Progenitor cell of endocrine pancreas (in vitro differentiated cells): ENCODE measurements around the gene MTCL1. TPM values are rescaled to one million over a fixed set of nuclear protein-coding genes. Genes with fewer than 3 reads are reported as not detected.

Experiments
- DNase-seq: peaks from one replicate; pipeline ENCODE4 v3.0.0; 2021; ENCODE audit warnings: low spot score; ENCODE audit not compliant: unreplicated experiment
- H3K27ac Mint-ChIP-seq: 2 replicates; pipeline ENCODE4 v1.8.0; 2021; ENCODE audit warnings: mild to moderate bottlenecking, moderate library complexity, mixed read lengths
- H3K27me3 Mint-ChIP-seq: 2 replicates; pipeline ENCODE4 v1.8.0; 2021; ENCODE audit warnings: mixed read lengths
- H3K36me3 Mint-ChIP-seq: 2 replicates; pipeline ENCODE4 v1.8.0; 2022; ENCODE audit warnings: mixed read lengths; ENCODE audit not compliant: insufficient read depth
- H3K4me1 Mint-ChIP-seq: 2 replicates; pipeline ENCODE4 v1.8.0; 2021; ENCODE audit warnings: low read depth, mixed read lengths
- H3K4me3 Mint-ChIP-seq: 2 replicates; pipeline ENCODE4 v1.8.0; 2021; ENCODE audit warnings: low read depth, mild to moderate bottlenecking, moderate library complexity, mixed read lengths
- H3K9me3 Mint-ChIP-seq: 2 replicates; pipeline ENCODE4 v1.8.0; 2021; ENCODE audit warnings: low read depth, mixed read lengths
- total RNA-seq: library from RNA; stranded (reverse); gene quantifications from 2 replicates; pipeline ENCODE4 v1.2.1, GENCODE V29; 2021
- TF ChIP-seq, protein P1 (sequence below): fragments of 200-600 bp; sonication (generic); IDR thresholded peaks from one replicate; pipeline ENCODE4 v1.5.0; 2021; ENCODE audit warnings: antibody characterized with exemption, mild to moderate bottlenecking; ENCODE audit not compliant: unreplicated experiment

The MTCL1 gene
- total RNA-seq, 1 donor from 2014 or later: 81.5 TPM

DNA sequence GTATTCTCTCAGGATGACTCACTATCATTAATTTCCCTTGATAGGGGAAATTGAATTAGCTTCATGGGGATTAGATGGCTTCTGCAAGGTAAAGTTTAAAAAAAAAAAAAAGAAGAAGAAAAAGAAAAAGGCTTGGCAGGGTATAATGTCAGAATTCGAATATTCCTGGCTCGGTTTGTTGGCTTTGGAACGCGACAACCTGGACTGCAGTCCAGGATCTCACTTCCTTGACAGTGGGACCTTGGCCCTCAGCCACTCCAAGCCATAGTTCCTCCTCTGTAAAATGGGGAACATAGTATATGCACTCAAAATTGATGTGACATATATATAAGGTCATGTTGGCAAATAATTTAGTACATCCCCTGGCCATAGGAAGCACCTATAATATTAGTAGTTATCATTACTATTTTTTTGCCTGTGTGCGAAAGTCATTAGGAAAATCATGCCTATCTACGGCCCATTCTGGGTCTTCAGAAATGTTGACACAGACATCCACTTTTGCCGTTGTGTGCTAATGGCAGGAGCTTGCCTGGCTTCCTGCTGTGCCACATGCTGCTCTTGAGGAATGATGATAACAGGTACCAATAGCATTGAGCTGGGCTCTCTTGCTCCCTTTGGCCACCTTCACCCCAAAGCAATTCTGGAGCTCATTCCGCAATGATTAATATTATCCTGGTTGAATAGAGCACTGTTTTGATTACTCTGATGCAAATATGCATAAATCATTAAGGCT lies 97.9 kb downstream of the MTCL1 start:
- no peak for DNase-seq
- no peaks in the 10 kb centered on the region for H3K27me3 Mint-ChIP-seq
- H3K27ac Mint-ChIP-seq: no peak overlapping the region
- TF ChIP-seq, protein P1, sequence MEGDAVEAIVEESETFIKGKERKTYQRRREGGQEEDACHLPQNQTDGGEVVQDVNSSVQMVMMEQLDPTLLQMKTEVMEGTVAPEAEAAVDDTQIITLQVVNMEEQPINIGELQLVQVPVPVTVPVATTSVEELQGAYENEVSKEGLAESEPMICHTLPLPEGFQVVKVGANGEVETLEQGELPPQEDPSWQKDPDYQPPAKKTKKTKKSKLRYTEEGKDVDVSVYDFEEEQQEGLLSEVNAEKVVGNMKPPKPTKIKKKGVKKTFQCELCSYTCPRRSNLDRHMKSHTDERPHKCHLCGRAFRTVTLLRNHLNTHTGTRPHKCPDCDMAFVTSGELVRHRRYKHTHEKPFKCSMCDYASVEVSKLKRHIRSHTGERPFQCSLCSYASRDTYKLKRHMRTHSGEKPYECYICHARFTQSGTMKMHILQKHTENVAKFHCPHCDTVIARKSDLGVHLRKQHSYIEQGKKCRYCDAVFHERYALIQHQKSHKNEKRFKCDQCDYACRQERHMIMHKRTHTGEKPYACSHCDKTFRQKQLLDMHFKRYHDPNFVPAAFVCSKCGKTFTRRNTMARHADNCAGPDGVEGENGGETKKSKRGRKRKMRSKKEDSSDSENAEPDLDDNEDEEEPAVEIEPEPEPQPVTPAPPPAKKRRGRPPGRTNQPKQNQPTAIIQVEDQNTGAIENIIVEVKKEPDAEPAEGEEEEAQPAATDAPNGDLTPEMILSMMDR: no peak
- peaks cover 22% of the 10 kb centered on the region for H3K4me1 Mint-ChIP-seq
- H3K36me3 Mint-ChIP-seq: peaks cover 14% of the 10 kb centered on the region
- H3K9me3 Mint-ChIP-seq: no peaks in the 10 kb centered on the region
- no peak overlapping the region for H3K4me3 Mint-ChIP-seq

DNA sequence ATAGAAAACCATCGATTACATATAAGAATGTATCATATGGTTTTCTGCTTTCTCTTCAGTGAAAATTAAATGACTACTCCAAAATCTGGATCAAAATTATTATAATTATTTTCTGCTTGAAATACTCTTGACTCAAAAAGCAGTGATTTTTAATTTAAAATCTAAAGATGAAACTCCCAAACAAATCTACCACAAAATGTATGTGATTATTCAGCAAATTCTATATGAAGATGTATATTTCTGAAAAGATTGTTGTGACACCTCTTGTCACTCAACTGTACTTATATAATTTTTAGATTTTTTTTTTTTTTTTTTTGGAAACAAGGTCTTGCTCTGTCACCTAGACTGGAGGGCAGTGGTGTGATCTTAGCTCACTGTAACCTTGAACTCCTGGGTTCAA lies 98.6 kb downstream of the MTCL1 start:
- TF ChIP-seq, protein P1: no peak
- Mint-ChIP-seq H3K27ac (no peak overlapping the region), H3K27me3 (no peaks in the 10 kb centered on the region), H3K9me3 (no peaks in the 10 kb centered on the region), H3K4me1 (peaks cover 22% of the 10 kb centered on the region), H3K4me3 (no peak overlapping the region), H3K36me3 (peaks cover 13% of the 10 kb centered on the region)
- no peak for DNase-seq

DNA sequence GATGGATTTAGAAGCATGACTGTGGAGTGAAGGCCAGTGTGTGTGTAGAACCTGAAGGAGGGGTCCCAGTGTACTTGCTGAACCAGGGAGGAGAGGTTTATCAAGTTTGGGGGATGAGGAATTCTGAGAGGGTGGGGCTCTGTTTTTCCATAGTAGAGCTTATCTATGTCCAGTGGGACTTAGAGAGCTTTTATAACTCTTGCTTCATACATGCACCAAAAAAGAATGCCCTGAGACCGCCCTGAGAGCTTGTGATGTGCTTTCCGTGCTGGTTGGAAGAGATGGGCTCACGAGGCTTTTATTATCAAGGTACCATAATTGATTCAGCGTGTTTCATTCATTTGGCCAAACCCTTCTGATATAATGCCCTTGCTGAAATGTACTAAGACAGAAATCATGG lies 100.2 kb downstream of the MTCL1 start:
- peaks cover 20% of the 10 kb centered on the region for H3K36me3 Mint-ChIP-seq
- H3K9me3 Mint-ChIP-seq: no peaks in the 10 kb centered on the region
- TF ChIP-seq, protein P1: no peak
- no peak overlapping the region for H3K4me3 Mint-ChIP-seq
- peaks cover 16% of the 10 kb centered on the region for H3K4me1 Mint-ChIP-seq
- H3K27ac Mint-ChIP-seq: no peak overlapping the region
- no peak for DNase-seq
- H3K27me3 Mint-ChIP-seq: no peaks in the 10 kb centered on the region

DNA sequence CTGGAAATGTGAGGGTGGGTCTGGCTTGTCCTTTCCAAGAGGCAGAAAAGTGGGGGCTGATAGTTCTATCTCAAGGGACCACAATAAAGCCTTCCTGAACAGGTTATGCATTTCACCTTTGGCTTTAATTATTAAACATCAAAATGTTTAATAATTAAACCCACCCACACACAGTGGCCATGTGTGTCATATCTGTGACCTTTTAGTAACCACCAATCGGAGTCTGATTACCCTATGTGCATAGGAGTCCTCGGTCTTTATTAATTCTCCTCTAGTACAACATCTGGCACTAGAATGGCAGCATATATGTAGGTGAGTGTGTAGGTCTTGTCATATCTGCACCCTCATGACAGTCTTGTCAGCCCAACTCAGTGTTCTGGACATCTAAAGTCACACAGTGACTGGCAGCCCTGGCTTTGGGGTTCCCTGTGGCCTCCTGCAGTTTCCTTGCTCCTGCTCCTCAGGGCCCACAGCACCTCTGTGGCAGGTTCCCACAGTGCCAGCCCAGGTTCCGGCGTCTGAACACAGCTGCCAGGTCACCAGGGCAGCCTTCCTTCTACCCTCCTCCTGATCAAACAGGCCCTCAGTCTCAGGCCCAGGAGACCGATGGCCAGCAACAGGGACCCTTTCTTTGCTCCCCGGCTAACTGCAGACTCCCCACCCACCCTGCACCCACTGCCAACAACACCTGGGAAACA lies 100.9 kb downstream of the MTCL1 start:
- Mint-ChIP-seq H3K9me3 (no peaks in the 10 kb centered on the region), H3K27me3 (no peaks in the 10 kb centered on the region), H3K4me1 (peaks cover 12% of the 10 kb centered on the region), H3K27ac (no peak overlapping the region), H3K36me3 (peaks cover 25% of the 10 kb centered on the region), H3K4me3 (no peak overlapping the region)
- TF ChIP-seq, protein P1: no peak
- DNase-seq: no peak

DNA sequence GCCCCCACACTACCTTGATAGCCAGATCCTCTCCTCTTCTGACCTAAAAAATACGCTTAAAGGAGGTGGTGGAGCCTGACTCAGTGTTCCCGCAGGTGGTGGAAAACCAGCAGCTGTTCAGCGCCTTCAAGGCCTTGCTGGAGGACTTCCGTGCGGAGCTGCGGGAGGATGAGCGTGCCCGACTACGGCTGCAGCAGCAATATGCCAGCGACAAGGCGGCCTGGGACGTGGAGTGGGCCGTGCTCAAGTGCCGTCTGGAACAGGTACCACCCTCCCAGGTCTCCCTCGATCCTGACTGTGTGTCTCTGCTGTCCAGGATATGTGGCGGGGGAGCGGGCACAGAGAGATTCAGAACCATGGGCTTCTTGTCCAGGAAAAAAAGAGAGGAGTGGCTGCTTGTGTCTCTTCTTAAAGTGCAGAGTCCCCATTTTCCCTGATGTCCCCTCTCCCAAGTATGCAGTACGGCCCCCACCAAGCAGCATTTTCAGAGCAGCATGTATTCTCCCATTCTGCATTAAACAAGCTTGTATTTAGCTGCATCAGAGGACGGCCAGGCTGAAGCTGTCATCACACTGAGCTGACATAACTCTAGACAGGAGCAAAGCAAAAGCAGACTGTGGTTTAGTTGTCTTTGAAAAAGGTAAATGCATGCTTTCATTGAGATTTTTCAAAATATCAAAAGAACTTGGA lies 101.6 kb downstream of the MTCL1 start:
- H3K36me3 Mint-ChIP-seq: peaks cover 25% of the 10 kb centered on the region
- no peaks in the 10 kb centered on the region for H3K27me3 Mint-ChIP-seq
- H3K4me3 Mint-ChIP-seq: no peak overlapping the region
- TF ChIP-seq, protein P1: no peak
- no peaks in the 10 kb centered on the region for H3K9me3 Mint-ChIP-seq
- peaks cover 5% of the 10 kb centered on the region for H3K4me1 Mint-ChIP-seq
- no peak for DNase-seq
- no peak overlapping the region for H3K27ac Mint-ChIP-seq
